Naive thymus-derived CD4-positive, alpha-beta T cell (primary cell): ENCODE measurements around the gene SYVN1. TPM values are rescaled to one million over a fixed set of nuclear protein-coding genes. Genes with fewer than 3 reads are reported as not detected.

Experiments used
- ATAC-seq: fragments of 150-1000 bp; cut with Tn5 transposase; 2 replicates; pipeline ENCODE4 v1.10.0; 2021; ENCODE audit warnings: mild to moderate bottlenecking, moderate library complexity
- CTCF ChIA-PET: fragments of 350-600 bp; sonication (Branson Sonifier 250); formaldehyde crosslinking; loops from one replicate; lab custom pipeline; 2021; ENCODE audit warnings: antibody characterized with exemption; lab: Charles Lee
- POLR2A ChIA-PET: fragments of 350-600 bp; sonication (Branson Sonifier 250); formaldehyde crosslinking; loops from one replicate; lab custom pipeline; 2021; ENCODE audit warnings: antibody characterized with exemption, inconsistent platforms; lab: Charles Lee
- DNase-seq, 9 donors: peaks; one replicate each; pipeline versions ENCODE4 v3.0.0 to v3.0.0-alpha.2; 2020 to 2022; ENCODE audit warnings: mixed read lengths in 1 of 9
- H3K27ac ChIP-seq: one replicate; pipeline ENCODE4 v1.7.0; 2013; ENCODE audit warnings: mild to moderate bottlenecking, low read depth, low read length, moderate library complexity
- H3K27me3 ChIP-seq, 2 donors: one replicate each; pipeline ENCODE4 v1.7.0; 2013; ENCODE audit warnings: low read length in 2 of 2, mild to moderate bottlenecking in 2 of 2, moderate library complexity in 2 of 2; ENCODE audit not compliant: control insufficient read depth in 2 of 2, insufficient read depth in 2 of 2
- H3K36me3 ChIP-seq, 3 experiments: 1 replicate in 2 of 3; 2 replicates in 1 of 3; pipeline ENCODE4 v1.7.0; 2013; ENCODE audit warnings: low read length in 3 of 3, mild to moderate bottlenecking in 3 of 3, moderate library complexity in 1 of 3; ENCODE audit not compliant: insufficient read depth in 3 of 3, control insufficient read depth in 2 of 3
- H3K4me1 ChIP-seq, 2 donors: one replicate each; pipeline ENCODE4 v1.7.0; 2013; ENCODE audit warnings: low read length in 2 of 2, mild to moderate bottlenecking in 2 of 2, moderate library complexity in 1 of 2; ENCODE audit not compliant: control insufficient read depth in 2 of 2, insufficient read depth in 2 of 2
- H3K4me3 ChIP-seq: 2 replicates; pipeline ENCODE4 v1.7.0; 2013; ENCODE audit warnings: mild to moderate bottlenecking, low read length
- H3K9me3 ChIP-seq, 3 experiments: 1 replicate in 2 of 3; 2 replicates in 1 of 3; pipeline ENCODE4 v1.7.0; 2013; ENCODE audit warnings: low read length in 3 of 3; ENCODE audit not compliant: control insufficient read depth in 2 of 3
- H3K27ac Mint-ChIP-seq, 9 donors: one replicate each; pipeline ENCODE4 v1.8.0; 2020 to 2022; ENCODE audit warnings: mixed read lengths in 9 of 9, mild to moderate bottlenecking in 8 of 9, moderate library complexity in 5 of 9, inconsistent platforms in 2 of 9
- H3K27me3 Mint-ChIP-seq, 5 donors: one replicate each; pipeline ENCODE4 v1.8.0; 2021 to 2022; ENCODE audit warnings: mixed read lengths in 5 of 5, mild to moderate bottlenecking in 1 of 5
- H3K36me3 Mint-ChIP-seq, 5 donors: one replicate each; pipeline ENCODE4 v1.8.0; 2020 to 2022; ENCODE audit warnings: mixed read lengths in 5 of 5, mild to moderate bottlenecking in 3 of 5, inconsistent platforms in 1 of 5
- H3K4me1 Mint-ChIP-seq, 7 donors: one replicate each; pipeline ENCODE4 v1.8.0; 2020 to 2022; ENCODE audit warnings: mixed read lengths in 7 of 7, mild to moderate bottlenecking in 3 of 7, inconsistent platforms in 1 of 7
- H3K4me3 Mint-ChIP-seq, 10 donors: one replicate each; pipeline ENCODE4 v1.8.0; 2020 to 2022; ENCODE audit warnings: mild to moderate bottlenecking in 10 of 10, mixed read lengths in 10 of 10, moderate library complexity in 6 of 10, inconsistent platforms in 2 of 10
- H3K9me3 Mint-ChIP-seq, 11 donors: one replicate each; pipeline ENCODE4 v1.8.0; 2020 to 2022; ENCODE audit warnings: mixed read lengths in 11 of 11, mild to moderate bottlenecking in 4 of 11, inconsistent platforms in 1 of 11, moderate library complexity in 1 of 11
- intact Hi-C, 2 donors: fragments of 100-400 bp; cut with micrococcal nuclease; formaldehyde crosslinking; loops; one replicate each; pipeline ENCODE4 v1.15.1; 2023
- polyA plus RNA-seq, 2 donors: library from polyadenylated mRNA; unstranded; fragments of 300-500 nt; fragmentation: Illumina TruSeq; gene quantifications; one replicate each; pipeline ENCODE4 v1.2.3, GENCODE V29; 2021
- total RNA-seq, 6 experiments: library from RNA in 5 of 6; stranded (reverse) in 5 of 6; gene quantifications; 1 replicate in 5 of 6; 2 replicates in 1 of 6; pipeline ENCODE4 v1.2.3 and lab custom pipeline; 2021 to 2026

The SYVN1 gene
- total and polyA plus RNA-seq, 7 experiments from 2014 or later: 8.6 to 84.6 (median 67.5) TPM

DNA sequence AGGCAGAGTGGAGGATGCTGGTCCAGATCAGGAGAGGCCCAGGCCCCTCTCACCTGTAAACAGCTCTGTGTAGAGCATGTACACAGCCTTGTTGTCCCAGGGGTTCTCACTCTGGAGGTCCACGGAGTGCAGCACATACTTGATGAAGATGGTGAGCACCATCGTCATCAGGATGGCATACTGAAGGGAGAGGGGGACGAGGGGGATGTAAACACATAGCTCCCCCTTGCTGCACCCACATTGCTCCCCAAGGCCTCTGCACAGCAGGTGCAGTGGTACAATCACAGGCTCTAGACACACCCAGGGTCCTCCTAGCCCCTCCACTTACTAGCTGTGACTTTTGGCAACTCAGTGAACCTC, 2.9 kb downstream of the SYVN1 start:
- intact Hi-C loops: no loop called here
- no peak overlapping the region for H3K4me3 Mint-ChIP-seq
- DNase-seq: no peak

DNA sequence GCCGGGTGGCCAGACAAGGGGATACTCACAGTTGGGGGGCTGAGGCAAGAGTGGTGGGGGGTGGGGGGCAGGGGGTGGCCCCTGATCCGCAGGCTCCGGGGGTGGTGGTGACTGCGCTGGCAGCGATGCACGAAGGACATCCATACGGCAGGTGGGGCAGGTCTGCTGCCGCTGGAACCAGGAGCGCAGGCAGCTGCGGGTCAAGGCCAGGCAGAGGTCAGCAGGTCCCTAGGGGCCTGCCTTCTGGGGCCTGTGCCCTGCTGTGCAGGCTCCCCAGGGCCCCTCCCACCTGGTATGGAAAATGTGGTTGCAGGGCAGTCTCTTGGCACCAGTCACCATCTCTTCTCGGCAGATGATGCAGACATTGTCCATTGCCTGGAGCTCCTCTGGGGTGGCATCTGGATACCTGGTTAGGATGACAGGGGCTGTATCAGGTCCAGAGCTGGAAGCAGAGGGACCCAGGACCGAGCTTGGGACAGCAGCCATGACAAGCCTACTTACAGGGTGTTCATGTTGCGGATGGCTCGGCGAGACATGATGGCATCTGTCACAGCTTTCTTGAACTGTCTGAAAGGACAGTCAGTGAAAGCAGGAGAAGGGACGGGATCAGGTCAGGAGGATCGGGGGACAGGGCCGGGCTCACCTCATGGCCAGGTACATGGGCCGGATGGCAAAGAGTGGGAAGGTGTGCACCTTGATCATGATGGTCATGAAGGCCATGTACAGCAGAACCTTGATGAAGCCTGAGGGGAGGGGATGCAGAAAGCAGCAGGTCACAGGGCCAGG, 3.5 kb downstream of the SYVN1 start:
- Mint-ChIP-seq H3K36me3 (peaks cover 4 to 24% (median 4%) of the 10 kb centered on the region in 5 donors), H3K27me3 (no peaks in the 10 kb centered on the region), H3K4me3 (peak overlapping the region in 4 of 10 donors; percentile 4 to 68 (median 12)), H3K4me1 (peaks cover 13 to 32% (median 26%) of the 10 kb centered on the region in 7 donors), H3K27ac (peak overlapping the region in 6 of 9 donors; percentile 39 to 82 (median 55)), H3K9me3 (peaks cover 0 to 6% (median 0%) of the 10 kb centered on the region in 11 donors)
- Histone ChIP-seq H3K27ac (no peak overlapping the region), H3K4me3 (no peak overlapping the region), H3K27me3 (no peaks in the 10 kb centered on the region), H3K36me3 (peaks cover 13 to 82% (median 37%) of the 10 kb centered on the region in 3 experiments), H3K9me3 (no peaks in the 10 kb centered on the region), H3K4me1 (peaks cover 6 to 13% of the 10 kb centered on the region in 2 donors)
- no peak for ATAC-seq
- intact Hi-C loops: no loop called here
- ChIA-PET CTCF (interaction anchor here (0.7 to 1.0 kb wide), 2 partner anchors 9 to 14 kb away, joined by 3 to 4 read pairs; partner anchors contain the start of genes FAU, MRPL49 and ZNHIT2), POLR2A (interaction anchor here (1.5 to 8.9 kb wide), 4 partner anchors 10 to 23 kb away, joined by 5 to 237 read pairs (median 27); partner anchors contain the start of genes FAU, MRPL49, TM7SF2 and ZNHIT2)
- DNase-seq: no peak

More for the DNA sequence above, 2.9 kb downstream of the SYVN1 start:
- Mint-ChIP-seq H3K4me1 (peaks cover 19 to 38% (median 31%) of the 10 kb centered on the region in 7 donors), H3K27ac (peak overlapping the region in 4 of 9 donors; percentile 39 to 82 (median 44)), H3K27me3 (no peaks in the 10 kb centered on the region), H3K9me3 (peaks cover 0 to 6% (median 0%) of the 10 kb centered on the region in 11 donors), H3K36me3 (peaks cover 3 to 22% (median 4%) of the 10 kb centered on the region in 5 donors)
- ATAC-seq: no peak
- Histone ChIP-seq H3K4me1 (peaks cover 10 to 19% of the 10 kb centered on the region in 2 donors), H3K4me3 (no peak overlapping the region), H3K27me3 (no peaks in the 10 kb centered on the region), H3K27ac (peak overlapping the region; percentile 99), H3K9me3 (no peaks in the 10 kb centered on the region), H3K36me3 (peaks cover 11 to 76% (median 35%) of the 10 kb centered on the region in 3 experiments)
- ChIA-PET POLR2A (interaction anchor here (0.6 to 8.9 kb wide), 5 partner anchors 11 to 389 kb away, joined by 3 to 237 read pairs (median 9); partner anchors contain the start of genes FAU, MRPL49, TM7SF2 and ZNHIT2), CTCF (interaction anchor here (0.6 to 1.0 kb wide), 3 partner anchors 10 to 870 kb away, joined by 3 to 5 read pairs (median 4); partner anchors contain the start of genes FAU, MRPL49 and ZNHIT2)

DNA sequence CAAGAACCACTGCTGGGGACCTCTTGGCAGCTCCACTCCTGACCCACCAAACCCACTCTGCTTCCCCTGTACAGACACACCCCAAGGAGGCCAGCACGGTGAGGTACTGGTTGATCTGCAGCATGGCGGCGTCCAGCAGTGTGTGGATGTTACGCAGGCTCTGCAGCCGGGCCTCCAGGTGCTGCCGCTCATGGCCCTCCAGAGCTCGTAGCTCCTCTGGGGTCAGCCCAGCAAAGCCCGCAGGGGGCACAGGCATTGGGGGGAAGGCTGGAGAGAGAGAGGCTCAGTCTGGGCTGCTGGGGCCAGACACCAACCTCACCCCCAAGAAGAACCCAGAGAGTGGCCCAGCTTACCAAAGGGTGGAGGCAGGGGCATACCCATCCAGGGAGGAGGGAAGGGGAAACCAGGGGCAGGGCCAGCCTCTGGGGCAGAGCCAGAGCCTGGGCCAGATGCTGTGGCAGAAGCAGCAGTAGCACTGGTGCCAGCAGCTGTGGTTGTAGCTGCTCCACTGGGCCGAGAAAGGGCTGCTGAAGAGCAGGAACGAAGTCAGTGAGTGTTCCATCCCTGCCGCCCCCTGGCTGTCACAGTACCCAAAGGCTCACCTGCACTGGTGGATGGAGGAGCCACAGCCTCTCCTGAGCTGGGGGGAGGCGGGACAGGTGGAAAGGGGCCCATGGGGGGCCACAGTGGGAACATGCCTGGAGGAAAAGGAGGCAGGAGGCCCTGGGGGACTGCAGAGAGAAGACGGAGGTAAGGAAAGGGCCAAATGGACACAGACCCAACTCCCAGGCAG, 4.5 kb downstream of the SYVN1 start:
- Mint-ChIP-seq H3K4me1 (peaks cover 12 to 23% (median 20%) of the 10 kb centered on the region in 7 donors), H3K4me3 (no peak overlapping the region), H3K9me3 (peaks cover 0 to 6% (median 0%) of the 10 kb centered on the region in 11 donors), H3K27ac (peak overlapping the region in 1 of 9 donors; percentile 19), H3K36me3 (peaks cover 4 to 32% (median 4%) of the 10 kb centered on the region in 5 donors), H3K27me3 (no peaks in the 10 kb centered on the region)
- H3K27ac ChIP-seq: no peak overlapping the region
- CTCF ChIA-PET: interaction anchor here (1.1 kb wide), 1 partner anchor 19 kb away, joined by 3 read pairs; no protein-coding TSS in a partner anchor
- no peaks in the 10 kb centered on the region for H3K27me3 ChIP-seq
- intact Hi-C loops: no loop called here
- H3K9me3 ChIP-seq: no peaks in the 10 kb centered on the region
- no peak overlapping the region for H3K4me3 ChIP-seq
- ATAC-seq: no peak
- no peak for DNase-seq
- POLR2A ChIA-PET: interaction anchor here (0.6 to 8.9 kb wide), 4 partner anchors 9 to 290 kb away, joined by 4 to 237 read pairs (median 6); partner anchors contain the start of genes FAU, MRPL49, TM7SF2 and ZNHIT2
- H3K4me1 ChIP-seq: peaks cover 0 to 8% of the 10 kb centered on the region in 2 donors
- H3K36me3 ChIP-seq: peaks cover 13 to 91% (median 37%) of the 10 kb centered on the region in 3 experiments

GRCh38 chr11:65128182-65129145, 5.9 kb downstream of the SYVN1 start:
- peaks cover 0 to 8% of the 10 kb centered on the region in 2 donors for H3K4me1 ChIP-seq
- H3K9me3 Mint-ChIP-seq: peaks cover 0 to 3% (median 0%) of the 10 kb centered on the region in 11 donors
- peak overlapping the region in 1 of 9 donors; percentile 49 for H3K27ac Mint-ChIP-seq
- no peak overlapping the region for H3K27ac ChIP-seq
- intact Hi-C loops: no loop called here
- peaks cover 13 to 91% (median 37%) of the 10 kb centered on the region in 3 experiments for H3K36me3 ChIP-seq
- no peaks in the 10 kb centered on the region for H3K9me3 ChIP-seq
- no peaks in the 10 kb centered on the region for H3K27me3 Mint-ChIP-seq
- peaks cover 13 to 27% (median 21%) of the 10 kb centered on the region in 7 donors for H3K4me1 Mint-ChIP-seq
- no peaks in the 10 kb centered on the region for H3K27me3 ChIP-seq
- H3K4me3 Mint-ChIP-seq: no peak overlapping the region
- POLR2A ChIA-PET: interaction anchor here (0.7 to 2.0 kb wide), 5 partner anchors 10 to 54 kb away, joined by 3 to 8 read pairs (median 4); partner anchors contain the start of genes CAPN1 and TM7SF2
- H3K4me3 ChIP-seq: no peak overlapping the region
- CTCF ChIA-PET: no interaction called here
- peaks cover 4 to 33% (median 4%) of the 10 kb centered on the region in 5 donors for H3K36me3 Mint-ChIP-seq
- DNase-seq: no peak
- ATAC-seq: no peak

GRCh38 chr11:65127473-65128181, 6.7 kb downstream of the SYVN1 start:
- no peak for ATAC-seq
- H3K4me1 ChIP-seq: peaks cover 6 to 7% of the 10 kb centered on the region in 2 donors
- Mint-ChIP-seq H3K9me3 (peaks cover 0 to 3% (median 0%) of the 10 kb centered on the region in 11 donors), H3K27ac (peak overlapping the region in 1 of 9 donors; percentile 5), H3K4me1 (peaks cover 5 to 26% (median 18%) of the 10 kb centered on the region in 7 donors), H3K27me3 (no peaks in the 10 kb centered on the region), H3K4me3 (no peak overlapping the region), H3K36me3 (peaks cover 4 to 33% (median 4%) of the 10 kb centered on the region in 5 donors)
- no peak overlapping the region for H3K4me3 ChIP-seq
- intact Hi-C loops: no loop called here
- H3K27me3 ChIP-seq: no peaks in the 10 kb centered on the region
- POLR2A ChIA-PET: interaction anchor here (1.3 to 2.0 kb wide), 4 partner anchors 7 to 55 kb away, joined by 4 to 8 read pairs (median 4); partner anchors contain the start of genes CAPN1 and TM7SF2
- peaks cover 13 to 86% (median 37%) of the 10 kb centered on the region in 3 experiments for H3K36me3 ChIP-seq
- no peak overlapping the region for H3K27ac ChIP-seq
- no peak for DNase-seq
- CTCF ChIA-PET: no interaction called here
- H3K9me3 ChIP-seq: no peaks in the 10 kb centered on the region
